HUDEP-2 (cell line): ENCODE results near the gene UBE2H.
"Not testable (repeated sequence)": the region's sequence is repeated elsewhere in the genome, so short reads cannot be mapped to it uniquely, and the experiment has no call there.

ENCODE experiments used
- DNase-seq, 76 experiments: peaks; one replicate each; lab custom pipeline; 2025; ENCODE audit not compliant: unreplicated experiment in 76 of 76; lab: John Stamatoyannopoulos, UW

UBE2H gene

DNA sequence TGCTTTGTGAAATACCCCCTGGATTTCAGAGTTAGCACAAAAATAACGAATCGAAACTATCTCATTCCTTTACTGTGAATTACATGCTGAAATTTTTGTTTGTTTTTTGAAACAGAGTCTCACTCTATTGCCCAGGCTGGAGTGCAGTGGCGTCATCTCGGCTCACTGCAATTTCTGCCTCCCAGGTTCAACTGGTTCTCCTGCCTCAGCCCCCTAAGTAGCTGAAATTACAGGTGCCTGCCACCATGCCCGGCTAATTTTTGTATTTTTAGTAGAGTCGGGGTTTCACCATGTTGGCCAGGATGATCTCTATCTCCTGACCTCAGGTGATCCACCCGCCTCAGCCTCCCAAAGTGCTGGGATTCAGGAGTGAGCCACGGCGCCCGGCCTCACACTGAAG, 125.9 kb downstream of the UBE2H start:
- DNase-seq = not testable (repeated sequence)

- peak in 64 of 76 experiments; percentile 7 to 82 (median 58) for DNase-seq
These were observed 127.4 kb downstream of the UBE2H start for GRCh38 chr7:129825209-129825970.

- peak in 5 of 76 experiments; percentile 3 to 26 (median 10) for DNase-seq
These were observed 128.2 kb downstream of the UBE2H start for GRCh38 chr7:129824291-129825208.

- DNase-seq = not testable (repeated sequence)
These were observed 129.6 kb downstream of the UBE2H start for GRCh38 chr7:129823143-129823542.

- no peak for DNase-seq
These were observed 131.3 kb downstream of the UBE2H start for GRCh38 chr7:129821476-129821875.

- no peak for DNase-seq
These were observed 136.0 kb downstream of the UBE2H start for GRCh38 chr7:129816742-129817141.

GRCh38 chr7:129807863-129808262, 144.9 kb downstream of the UBE2H start:
- no peak for DNase-seq

- no peak for DNase-seq
These were observed 147.7 kb downstream of the UBE2H start for GRCh38 chr7:129804890-129805719.

DNA sequence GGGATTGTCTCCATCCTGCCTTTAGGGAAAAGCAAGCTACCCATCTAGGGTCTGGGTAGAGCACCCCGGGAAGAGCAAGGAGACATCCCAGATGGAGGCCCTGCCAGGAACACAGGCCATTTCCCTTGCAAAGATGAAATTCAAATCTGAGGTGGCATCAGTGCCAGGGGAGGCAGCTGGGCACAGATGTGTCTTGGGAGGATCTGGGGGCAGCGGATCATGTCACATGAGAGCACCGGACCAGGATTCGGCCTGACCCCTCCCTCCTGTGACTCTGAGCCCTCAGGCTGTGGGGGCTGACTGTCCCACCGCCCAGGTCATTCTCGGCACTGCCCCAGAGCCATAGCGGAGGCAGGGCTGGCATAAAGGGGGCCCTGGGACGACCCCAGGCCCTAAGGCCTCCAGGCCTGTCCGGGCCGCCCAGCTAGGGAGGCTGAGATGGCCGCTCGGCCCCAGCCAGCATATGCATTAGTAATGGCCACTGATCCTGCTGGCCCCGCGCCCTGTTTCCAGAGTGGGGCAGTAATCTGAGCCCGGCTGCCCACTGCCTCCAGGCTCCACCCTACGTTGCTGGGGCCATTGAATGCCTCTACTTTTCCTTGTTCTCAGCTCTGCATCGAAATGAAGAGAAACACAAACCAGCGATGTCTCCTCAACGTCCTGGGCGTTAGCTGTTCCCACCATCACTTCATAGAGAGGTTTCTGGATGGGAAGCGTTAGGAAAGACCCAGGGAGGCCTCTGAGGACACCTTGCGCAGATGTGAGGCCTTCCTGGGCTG, 148.5 kb downstream of the UBE2H start:
- DNase-seq = no peak

- no peak for DNase-seq
These were observed 149.1 kb downstream of the UBE2H start for GRCh38 chr7:129803546-129804081.

GRCh38 chr7:129801882-129802281, 150.9 kb downstream of the UBE2H start:
- no peak for DNase-seq

- DNase-seq = no peak
These were observed 151.9 kb downstream of the UBE2H start for GRCh38 chr7:129800901-129801300.

DNA sequence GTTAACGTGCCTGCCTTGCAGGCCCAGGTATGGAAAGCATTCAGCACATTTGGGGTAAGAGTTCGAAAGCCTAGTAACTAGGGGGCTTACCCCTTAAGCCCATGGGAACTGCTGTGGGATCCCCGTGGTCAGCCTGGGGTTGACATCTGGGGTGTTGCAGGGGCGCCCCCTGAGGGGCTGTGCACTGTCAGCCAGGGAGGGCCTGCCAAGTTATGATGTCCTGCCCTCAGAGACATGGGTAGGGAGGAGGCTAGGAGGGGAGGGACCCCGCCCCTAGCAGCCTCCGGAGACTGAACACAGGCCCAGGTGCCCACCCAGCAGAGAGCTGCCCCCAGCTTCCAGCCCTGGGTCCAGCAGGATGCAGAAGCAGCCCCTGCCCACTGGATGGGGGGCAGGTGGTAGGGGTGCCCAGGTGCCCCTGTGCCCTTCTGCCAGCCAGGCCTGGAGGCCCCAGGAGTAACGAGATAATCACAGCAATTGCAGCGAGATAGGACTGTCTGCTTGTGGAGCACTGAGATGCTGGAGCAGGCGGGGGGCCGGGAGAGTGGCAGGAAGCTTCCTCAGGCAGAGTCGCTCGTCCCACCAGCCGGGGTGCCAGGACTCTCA, 153.3 kb downstream of the UBE2H start:
- DNase-seq = no peak

- no peak for DNase-seq
These were observed 154.0 kb downstream of the UBE2H start for GRCh38 chr7:129798616-129799349.

- DNase-seq = no peak
These were observed 155.5 kb downstream of the UBE2H start for GRCh38 chr7:129797214-129797789.

DNA sequence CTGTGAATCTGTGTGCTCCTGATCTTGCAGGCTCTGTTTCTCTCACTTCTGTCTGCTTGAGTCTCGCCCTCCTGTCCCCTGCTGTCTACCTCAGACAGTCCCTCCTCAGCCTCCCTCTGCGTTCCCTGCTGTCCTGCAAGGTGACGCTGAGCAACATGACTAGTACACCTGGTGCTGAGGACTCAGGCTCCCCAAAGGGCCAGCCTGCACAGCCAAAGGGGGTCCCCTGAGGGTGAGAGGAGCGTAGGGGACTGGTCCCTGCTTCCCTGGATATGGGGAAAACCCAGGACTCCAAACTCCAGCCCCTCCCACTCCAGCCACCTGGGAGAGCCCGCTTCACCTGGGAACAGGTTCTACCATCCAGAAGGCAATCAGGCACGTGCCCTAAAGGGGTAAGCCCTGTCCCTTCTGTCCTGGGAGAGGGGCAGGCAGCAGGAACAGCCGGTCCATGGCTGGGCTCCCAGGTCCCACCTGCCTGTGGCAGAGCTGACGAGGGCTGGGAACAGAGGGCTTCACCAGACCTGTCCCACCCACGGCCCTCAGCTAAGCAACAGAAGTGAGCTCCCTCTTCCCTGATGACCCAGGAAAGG, 156.5 kb downstream of the UBE2H start:
- DNase-seq = no peak

DNA sequence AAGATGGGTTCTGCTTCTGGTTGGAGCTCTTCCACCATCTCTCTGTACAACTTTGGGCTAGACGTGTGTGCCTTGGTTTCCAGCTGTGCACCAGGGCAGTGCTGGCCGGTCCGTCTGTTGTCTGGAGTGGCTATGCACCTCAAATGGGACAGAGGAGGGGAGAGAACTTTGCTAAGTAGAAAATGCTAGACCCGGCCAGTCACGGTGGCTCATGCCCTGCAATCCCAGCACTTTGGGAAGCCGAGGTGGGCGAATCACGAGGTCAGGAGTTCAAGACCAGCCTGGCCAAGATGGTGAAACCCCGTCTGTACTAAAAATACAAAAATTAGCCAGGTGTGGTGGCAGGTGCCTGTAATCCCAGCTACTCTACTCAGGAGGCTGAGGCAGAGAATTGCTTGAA, 158.3 kb downstream of the UBE2H start:
- DNase-seq = not testable (repeated sequence)
